GM12891 (cell line): Measurements from ENCODE around the gene LRRC43.

Experiments used
- PAX5 ChIP-seq: IDR thresholded peaks from 2 replicates; pipeline ENCODE4 v1.6.1; 2011; ENCODE audit warnings: low read length, moderate library complexity, mild to moderate bottlenecking; ENCODE audit not compliant: insufficient read depth, severe bottlenecking
- POLR2A ChIP-seq: IDR thresholded peaks from 2 replicates; pipeline ENCODE4 v1.6.1; 2011; ENCODE audit warnings: low read depth, low read length, control low read depth
- POLR2AphosphoS5 ChIP-seq: IDR thresholded peaks from 2 replicates; pipeline ENCODE4 v1.6.1; 2011; ENCODE audit warnings: low read depth, low read length, control low read depth
- POU2F2 ChIP-seq: IDR thresholded peaks from 2 replicates; pipeline ENCODE4 v1.6.1; 2011; ENCODE audit warnings: low read depth, mild to moderate bottlenecking, control low read depth, low read length, moderate library complexity
- TAF1 ChIP-seq: IDR thresholded peaks from 2 replicates; pipeline ENCODE4 v1.6.1; 2011; ENCODE audit warnings: low read depth, low read length, control low read depth

GRCh38 chr12:122150127-122150681 is 32.7 kb upstream of the LRRC43 start:
- TF ChIP-seq POLR2A (no peak), TAF1 (no peak), POLR2AphosphoS5 (no peak), PAX5 (no peak), POU2F2 (no peak)
